Chondrocyte (in vitro differentiated cells): ENCODE data around the gene KLK8. TPM values are rescaled to one million over a fixed set of nuclear protein-coding genes. Genes with fewer than 3 reads are reported as not detected.

ENCODE experiments used
- DNase-seq: peaks from one replicate; pipeline ENCODE4 v3.0.0; 2021; ENCODE audit warnings: mixed read lengths, low spot score
- H3K27ac Mint-ChIP-seq: one replicate; pipeline ENCODE4 v1.8.0; 2021; ENCODE audit warnings: mild to moderate bottlenecking, moderate library complexity, mixed read lengths; ENCODE audit not compliant: unreplicated experiment
- H3K27me3 Mint-ChIP-seq: 2 replicates; pipeline ENCODE4 v1.8.0; 2021; ENCODE audit warnings: low read depth, mixed read lengths
- H3K36me3 Mint-ChIP-seq: 2 replicates; pipeline ENCODE4 v1.8.0; 2021; ENCODE audit warnings: low read depth, mixed read lengths
- H3K4me1 Mint-ChIP-seq: 2 replicates; pipeline ENCODE4 v1.8.0; 2021; ENCODE audit warnings: low read depth, mild to moderate bottlenecking, mixed read lengths
- H3K4me3 Mint-ChIP-seq: one replicate; pipeline ENCODE4 v1.8.0; 2021; ENCODE audit warnings: mild to moderate bottlenecking, moderate library complexity, mixed read lengths; ENCODE audit not compliant: unreplicated experiment
- H3K9me3 Mint-ChIP-seq: 2 replicates; pipeline ENCODE4 v1.8.0; 2021; ENCODE audit warnings: low read depth, mixed read lengths
- CTCF ChIP-seq: fragments of 200-600 bp; sonication (generic); IDR thresholded peaks from 2 replicates; pipeline ENCODE4 v1.5.0; 2021; ENCODE audit warnings: antibody characterized with exemption, mild to moderate bottlenecking, moderate library complexity
- long read RNA-seq: library from polyadenylated mRNA; stranded (forward); transcript quantifications from one replicate; pipeline ENCODE4 v2.0.0, GENCODE V29; 2021
- total RNA-seq: library from RNA; stranded (reverse); gene quantifications from 3 replicates; pipeline ENCODE4 v1.2.1, GENCODE V29; 2021

KLK8 gene
- not detected in 3 replicates for total RNA-seq
- long read RNA-seq: 0 reads

- DNase-seq: no peak
- Mint-ChIP-seq H3K27ac (no peak within 1 kb of the TSS), H3K4me3 (no peak within 1 kb of the TSS)
These were observed at the start of gene KLK8 for GRCh38 chr19:51001515-51001914. KLK8 (minus strand) TSS chr19:51001604; CDS start chr19:51001167, 437 bp downstream.

GRCh38 chr19:51047031-51047335 lies 45.6 kb upstream of the KLK8 start:
- no peak overlapping the region for H3K4me3 Mint-ChIP-seq
- DNase-seq: no peak
- peaks cover 4% of the 10 kb centered on the region for H3K27me3 Mint-ChIP-seq
- peaks cover 4% of the 10 kb centered on the region for H3K9me3 Mint-ChIP-seq
- no peaks in the 10 kb centered on the region for H3K36me3 Mint-ChIP-seq
- H3K27ac Mint-ChIP-seq: no peak overlapping the region
- no peak for TF ChIP-seq CTCF
- no peaks in the 10 kb centered on the region for H3K4me1 Mint-ChIP-seq

More at GRCh38 chr19:51001515-51001914, at the start of gene KLK8:
- Mint-ChIP-seq H3K36me3 (no peaks in the 10 kb centered on the region), H3K4me1 (no peaks in the 10 kb centered on the region), H3K27me3 (peaks cover 21% of the 10 kb centered on the region), H3K9me3 (no peaks in the 10 kb centered on the region)
- TF ChIP-seq CTCF: no peak

- Mint-ChIP-seq H3K36me3 (no peaks in the 10 kb centered on the region), H3K27ac (no peak overlapping the region), H3K4me1 (no peaks in the 10 kb centered on the region), H3K27me3 (peaks cover 4% of the 10 kb centered on the region), H3K9me3 (peaks cover 7% of the 10 kb centered on the region), H3K4me3 (no peak overlapping the region)
- DNase-seq: no peak
- TF ChIP-seq CTCF: no peak
These were observed 42.9 kb upstream of the KLK8 start for GRCh38 chr19:51044327-51044726.

- Mint-ChIP-seq H3K4me3 (no peak overlapping the region), H3K36me3 (no peaks in the 10 kb centered on the region), H3K27ac (no peak overlapping the region), H3K27me3 (peaks cover 4% of the 10 kb centered on the region), H3K9me3 (peaks cover 3% of the 10 kb centered on the region), H3K4me1 (no peaks in the 10 kb centered on the region)
- no peak for DNase-seq
- TF ChIP-seq CTCF: no peak
These were observed 42.1 kb upstream of the KLK8 start for GRCh38 chr19:51043497-51043896.

GRCh38 chr19:51040151-51040550 lies 38.7 kb upstream of the KLK8 start:
- H3K4me3 Mint-ChIP-seq: no peak overlapping the region
- no peak overlapping the region for H3K27ac Mint-ChIP-seq
- no peaks in the 10 kb centered on the region for H3K27me3 Mint-ChIP-seq
- no peak for TF ChIP-seq CTCF
- H3K36me3 Mint-ChIP-seq: no peaks in the 10 kb centered on the region
- no peak for DNase-seq
- no peaks in the 10 kb centered on the region for H3K4me1 Mint-ChIP-seq
- H3K9me3 Mint-ChIP-seq: peaks cover 3% of the 10 kb centered on the region
